ENCODE data around the gene NFIC. TPM values are rescaled to one million over a fixed set of nuclear protein-coding genes. Genes with fewer than 3 reads are reported as not detected.

NFIC gene
- total and polyA plus RNA-seq, 2 of the 4 experiments (the other 2 are of a cell fraction), result 21.9 to 32.1 TPM

DNA sequence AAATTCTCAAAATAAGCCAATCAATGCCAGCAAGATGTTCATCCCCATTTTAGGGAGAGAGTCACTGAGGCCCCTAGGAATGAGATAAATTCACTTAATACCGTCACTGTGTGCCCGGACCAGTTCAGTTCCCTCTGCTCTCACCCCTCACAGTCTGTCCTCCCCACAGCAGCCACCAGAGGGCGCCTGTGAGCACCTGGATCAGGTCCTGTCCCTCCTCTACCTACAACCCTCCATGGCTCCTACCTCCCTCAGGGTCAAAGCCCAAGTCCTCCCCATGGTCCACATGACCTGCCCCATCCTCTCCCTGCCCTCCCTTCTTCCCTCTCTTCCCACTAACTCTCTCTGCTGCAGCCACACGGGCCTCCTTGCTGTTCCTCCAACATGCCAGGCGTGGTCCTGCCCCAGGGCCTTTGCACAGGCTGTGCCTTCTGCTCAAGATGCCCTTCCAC lies 42.0 kb upstream of the NFIC start:
- Histone ChIP-seq H4K5ac (ENCODE audit: low read depth, low read length) (no peak overlapping the region), H2BK120ac (ENCODE audit: low read depth, low read length) (no peak overlapping the region), H3K27ac (ENCODE audit: insufficient read depth, low read length) (no peak overlapping the region), H3K79me1 (ENCODE audit: low read depth in 1 of 2, low read length in 2 of 2) (no peaks in the 10 kb centered on the region), H4K20me1 (ENCODE audit: insufficient read depth, low read length) (no peaks in the 10 kb centered on the region), H3K36me3 (ENCODE audit: control insufficient read depth, insufficient read depth, low read length) (no peaks in the 10 kb centered on the region), H3K9ac (ENCODE audit: low read depth, low read length) (no peak overlapping the region), H2BK15ac (ENCODE audit: low read depth, low read length) (no peak overlapping the region), H3K4me1 (ENCODE audit: control insufficient read depth, insufficient read depth, low read length) (no peaks in the 10 kb centered on the region), H3K27me3 (ENCODE audit: control insufficient read depth, insufficient read depth, low read length) (peaks cover 7% of the 10 kb centered on the region; the same call in 1 of the 2 replicates), H2BK5ac (ENCODE audit: low read depth, low read length, poor library complexity, severe bottlenecking) (no peak overlapping the region), H3K9me3 (ENCODE audit: control insufficient read depth, insufficient read depth, low read length) (no peaks in the 10 kb centered on the region), H3K9me1 (ENCODE audit: insufficient read depth, low read length) (no peaks in the 10 kb centered on the region), H3K4me3 (ENCODE audit: insufficient read depth, low read depth, low read length) (no peak overlapping the region), H3K4ac (ENCODE audit: low read depth, low read length) (no peak overlapping the region), H4K91ac (ENCODE audit: insufficient read depth, low read depth, low read length) (no peak overlapping the region), H3K56ac (ENCODE audit: extremely low read depth, insufficient read depth, low read length) (no peak overlapping the region), H3K18ac (ENCODE audit: low read depth, low read length) (no peak overlapping the region), H2AK9ac (replicated peaks; ENCODE audit: low read depth, low read length, poor library complexity) (no peak overlapping the region), H2AK5ac (ENCODE audit: low read depth, low read length) (0 out of 2 replicates have a peak overlapping the region, but pooled peaks have one; percentile 63), H2AFZ (replicated peaks; ENCODE audit: low read length, poor library complexity) (no peak overlapping the region), H4K8ac (ENCODE audit: low read depth in 2 of 2, low read length in 2 of 2) (no peak overlapping the region), H3K4me2 (ENCODE audit: low read depth, low read length) (no peak overlapping the region), H3K23ac (ENCODE audit: low read depth, low read length) (no peak overlapping the region), H3K14ac (replicated peaks; ENCODE audit: low read depth, low read length) (no peak overlapping the region), H2BK20ac (ENCODE audit: low read depth, low read length) (no peak overlapping the region)
- no TSS peak for BruUV-seq (replicated peaks)
- intact Hi-C loops (cut with micrococcal nuclease), result loop anchor here (10.0 kb wide), 2 partner anchors 290 to 380 kb away; partner anchors contain the start of genes PIP5K1C and TJP3
- DNase-seq (no peak), ATAC-seq (ENCODE audit: low read depth) (peak; percentile 51; the same call in 1 of the 2 replicates)
- dilution Hi-C loops (cut with HindIII; ENCODE audit: low sequenced_read_pairs, unreplicated experiment), result no loop called here
- no peak for TF ChIP-seq RFX5 (IDR thresholded peaks at IDR 0.05; ENCODE audit: low read depth, low read length)
- TF ChIP-seq NFE2L2 (IDR thresholded peaks at IDR 0.05; ENCODE audit: low read depth, low read length), result no peak
- TF ChIP-seq BHLHE40 (IDR thresholded peaks at IDR 0.05; ENCODE audit: low read depth, low read length), result no peak
- peak; percentile 63 for TF ChIP-seq SMC3 (IDR thresholded peaks at IDR 0.05; ENCODE audit: low read depth, low read length)
- no peak for TF ChIP-seq CEBPB (IDR thresholded peaks at IDR 0.05; ENCODE audit: low read depth, low read length)
- TF ChIP-seq, protein P1, sequence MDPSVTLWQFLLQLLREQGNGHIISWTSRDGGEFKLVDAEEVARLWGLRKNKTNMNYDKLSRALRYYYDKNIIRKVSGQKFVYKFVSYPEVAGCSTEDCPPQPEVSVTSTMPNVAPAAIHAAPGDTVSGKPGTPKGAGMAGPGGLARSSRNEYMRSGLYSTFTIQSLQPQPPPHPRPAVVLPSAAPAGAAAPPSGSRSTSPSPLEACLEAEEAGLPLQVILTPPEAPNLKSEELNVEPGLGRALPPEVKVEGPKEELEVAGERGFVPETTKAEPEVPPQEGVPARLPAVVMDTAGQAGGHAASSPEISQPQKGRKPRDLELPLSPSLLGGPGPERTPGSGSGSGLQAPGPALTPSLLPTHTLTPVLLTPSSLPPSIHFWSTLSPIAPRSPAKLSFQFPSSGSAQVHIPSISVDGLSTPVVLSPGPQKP (IDR thresholded peaks at IDR 0.05; ENCODE audit: borderline replicate concordance, low read depth, low read length), result no peak
- no peak for TF ChIP-seq MAFK (IDR thresholded peaks at IDR 0.05; ENCODE audit: low read depth, low read length)
- TF ChIP-seq POLR2A (IDR thresholded peaks at IDR 0.05; ENCODE audit: low read depth, low read length), result no peak
- TF ChIP-seq, protein P2, sequence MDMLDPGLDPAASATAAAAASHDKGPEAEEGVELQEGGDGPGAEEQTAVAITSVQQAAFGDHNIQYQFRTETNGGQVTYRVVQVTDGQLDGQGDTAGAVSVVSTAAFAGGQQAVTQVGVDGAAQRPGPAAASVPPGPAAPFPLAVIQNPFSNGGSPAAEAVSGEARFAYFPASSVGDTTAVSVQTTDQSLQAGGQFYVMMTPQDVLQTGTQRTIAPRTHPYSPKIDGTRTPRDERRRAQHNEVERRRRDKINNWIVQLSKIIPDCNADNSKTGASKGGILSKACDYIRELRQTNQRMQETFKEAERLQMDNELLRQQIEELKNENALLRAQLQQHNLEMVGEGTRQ (IDR thresholded peaks at IDR 0.05; ENCODE audit: low read depth, low read length), result no peak
- TF ChIP-seq RAD21 (IDR thresholded peaks at IDR 0.05; ENCODE audit: low read length), result peak; percentile 49
- no peak for TF ChIP-seq MXI1 (IDR thresholded peaks at IDR 0.05; ENCODE audit: borderline replicate concordance, low read depth, low read length)
- no peak for TF ChIP-seq CHD1 (IDR thresholded peaks at IDR 0.05; ENCODE audit: low read depth, low read length)
- TF ChIP-seq, protein P3, sequence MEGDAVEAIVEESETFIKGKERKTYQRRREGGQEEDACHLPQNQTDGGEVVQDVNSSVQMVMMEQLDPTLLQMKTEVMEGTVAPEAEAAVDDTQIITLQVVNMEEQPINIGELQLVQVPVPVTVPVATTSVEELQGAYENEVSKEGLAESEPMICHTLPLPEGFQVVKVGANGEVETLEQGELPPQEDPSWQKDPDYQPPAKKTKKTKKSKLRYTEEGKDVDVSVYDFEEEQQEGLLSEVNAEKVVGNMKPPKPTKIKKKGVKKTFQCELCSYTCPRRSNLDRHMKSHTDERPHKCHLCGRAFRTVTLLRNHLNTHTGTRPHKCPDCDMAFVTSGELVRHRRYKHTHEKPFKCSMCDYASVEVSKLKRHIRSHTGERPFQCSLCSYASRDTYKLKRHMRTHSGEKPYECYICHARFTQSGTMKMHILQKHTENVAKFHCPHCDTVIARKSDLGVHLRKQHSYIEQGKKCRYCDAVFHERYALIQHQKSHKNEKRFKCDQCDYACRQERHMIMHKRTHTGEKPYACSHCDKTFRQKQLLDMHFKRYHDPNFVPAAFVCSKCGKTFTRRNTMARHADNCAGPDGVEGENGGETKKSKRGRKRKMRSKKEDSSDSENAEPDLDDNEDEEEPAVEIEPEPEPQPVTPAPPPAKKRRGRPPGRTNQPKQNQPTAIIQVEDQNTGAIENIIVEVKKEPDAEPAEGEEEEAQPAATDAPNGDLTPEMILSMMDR (conservative IDR thresholded peaks at IDR 0.05; ENCODE audit: low read depth, low read length), result peak; percentile 57
- TF ChIP-seq FOS (IDR thresholded peaks at IDR 0.05; ENCODE audit: low read depth, low read length), result no peak
- no peak for TF ChIP-seq MAZ (IDR thresholded peaks at IDR 0.05; ENCODE audit: borderline replicate concordance, low read depth, low read length)
- no peak for TF ChIP-seq RCOR1 (IDR thresholded peaks at IDR 0.05; ENCODE audit: insufficient replicate concordance, low read length)
- WGBS, 2 experiments (ENCODE audit: extremely low coverage in 2 of 2, insufficient read length in 1 of 2), result 33% methylated on average over 2 of the region's 5 CpGs; no CpG with 5 or more reads in 1 of the 2 experiments
- in situ Hi-C loops (cut with MboI; ENCODE audit: low sequenced_read_pairs), result loop anchor here (25.0 kb wide), 1 partner anchor 288 kb away; the partner anchor contains the start of gene TBXA2R
- POLR2A ChIA-PET (ENCODE audit: unreplicated experiment), result no interaction called here
- CTCF ChIA-PET, result no interaction called here
